IMR-90 (cell line): Measurements from ENCODE around the gene ANO1. TPM values are rescaled to one million over a fixed set of nuclear protein-coding genes. Genes with fewer than 3 reads are reported as not detected.

ENCODE experiments used
- ATAC-seq: fragments of 200-7000 bp; cut with Tn5 transposase; 2 replicates; pipeline ENCODE4 v1.9.1; 2020; ENCODE audit warnings: low read depth, mild to moderate bottlenecking, moderate library complexity
- BruUV-seq: library from RNA; stranded (reverse); fragments of 400-500 nt; replicated peaks from 2 replicates; lab custom pipeline; 2021; lab: Mats Ljungman, UMichigan
- CTCF ChIA-PET: fragments of 300-600 bp; formaldehyde crosslinking; extraction: SDS; loops from one replicate; lab custom pipeline; 2021; ENCODE audit warnings: antibody characterized with exemption; lab: Yijun Ruan, JAX
- POLR2A ChIA-PET: fragments of 300-600 bp; sonication (Branson Sonifier 250); formaldehyde crosslinking; loops from one replicate; lab custom pipeline; 2022; ENCODE audit warnings: antibody characterized with exemption; ENCODE audit not compliant: unreplicated experiment; lab: Charles Lee
- DNase-seq: peaks from one replicate; pipeline ENCODE4 v3.0.0; 2013
- H2AFZ ChIP-seq: replicated peaks from 2 replicates; pipeline ENCODE3; 2013; ENCODE audit warnings: low read length, mild to moderate bottlenecking; ENCODE audit not compliant: poor library complexity
- H2AK5ac ChIP-seq: 2 replicates; pipeline ENCODE4 v1.6.1; 2013; ENCODE audit warnings: low read depth, low read length, inconsistent platforms
- H2AK9ac ChIP-seq: replicated peaks from 2 replicates; pipeline ENCODE3; 2013; ENCODE audit warnings: mild to moderate bottlenecking, low read depth, low read length, moderate library complexity; ENCODE audit not compliant: poor library complexity
- H2BK120ac ChIP-seq: 2 replicates; pipeline ENCODE4 v1.6.1; 2013; ENCODE audit warnings: low read depth, low read length, inconsistent platforms
- H2BK15ac ChIP-seq: 3 replicates; pipeline ENCODE4 v1.6.1; 2013; ENCODE audit warnings: low read depth, low read length, inconsistent platforms
- H2BK20ac ChIP-seq: 2 replicates; pipeline ENCODE4 v1.6.1; 2013; ENCODE audit warnings: low read depth, mild to moderate bottlenecking, inconsistent platforms, low read length, moderate library complexity
- H2BK5ac ChIP-seq: 2 replicates; pipeline ENCODE4 v1.6.1; 2013; ENCODE audit warnings: mild to moderate bottlenecking, low read depth, low read length, inconsistent platforms; ENCODE audit not compliant: poor library complexity, severe bottlenecking
- H3K14ac ChIP-seq: replicated peaks from 2 replicates; pipeline ENCODE4 v1.6.1; 2013; ENCODE audit warnings: low read depth, low read length, inconsistent platforms
- H3K18ac ChIP-seq: 2 replicates; pipeline ENCODE4 v1.6.1; 2013; ENCODE audit warnings: low read depth, low read length, control low read depth
- H3K23ac ChIP-seq: 2 replicates; pipeline ENCODE4 v1.6.1; 2013; ENCODE audit warnings: low read depth, low read length, inconsistent platforms
- H3K27ac ChIP-seq: 2 replicates; pipeline ENCODE4 v1.5.1; 2013; ENCODE audit warnings: mild to moderate bottlenecking, control low read depth, low read length; ENCODE audit not compliant: insufficient read depth
- H3K27me3 ChIP-seq: 2 replicates; pipeline ENCODE4 v1.6.1; 2013; ENCODE audit warnings: low read length; ENCODE audit not compliant: control insufficient read depth, insufficient read depth
- H3K36me3 ChIP-seq: 2 replicates; pipeline ENCODE4 v1.6.1; 2013; ENCODE audit warnings: low read length, mixed read lengths; ENCODE audit not compliant: control insufficient read depth, insufficient read depth
- H3K4ac ChIP-seq: 2 replicates; pipeline ENCODE4 v1.6.1; 2013; ENCODE audit warnings: low read depth, low read length, inconsistent platforms
- H3K4me1 ChIP-seq: 2 replicates; pipeline ENCODE4 v1.6.1; 2013; ENCODE audit warnings: low read length, mixed read lengths; ENCODE audit not compliant: control insufficient read depth, insufficient read depth
- H3K4me2 ChIP-seq: 2 replicates; pipeline ENCODE4 v1.6.1; 2013; ENCODE audit warnings: low read depth, mild to moderate bottlenecking, control low read depth, low read length, moderate library complexity
- H3K4me3 ChIP-seq: 2 replicates; pipeline ENCODE4 v1.5.1; 2013; ENCODE audit warnings: low read depth, mild to moderate bottlenecking, control low read depth, low read length, moderate library complexity; ENCODE audit not compliant: insufficient read depth
- H3K56ac ChIP-seq: 2 replicates; pipeline ENCODE4 v1.6.1; 2013; ENCODE audit warnings: low read length, inconsistent platforms; ENCODE audit not compliant: insufficient read depth; ENCODE audit errors: extremely low read depth
- H3K79me1 ChIP-seq, 2 experiments: 2 replicates each; pipeline ENCODE4 v1.6.1; 2013; ENCODE audit warnings: low read length in 2 of 2, inconsistent platforms in 1 of 2, low read depth in 1 of 2
- H3K9ac ChIP-seq: 2 replicates; pipeline ENCODE4 v1.6.1; 2013; ENCODE audit warnings: low read depth, low read length, control low read depth
- H3K9me1 ChIP-seq: 2 replicates; pipeline ENCODE4 v1.6.1; 2013; ENCODE audit warnings: low read length, inconsistent platforms; ENCODE audit not compliant: insufficient read depth
- H3K9me3 ChIP-seq: 2 replicates; pipeline ENCODE4 v1.6.1; 2013; ENCODE audit warnings: low read length; ENCODE audit not compliant: control insufficient read depth, insufficient read depth
- H4K20me1 ChIP-seq: 2 replicates; pipeline ENCODE4 v1.6.1; 2013; ENCODE audit warnings: low read length, inconsistent platforms; ENCODE audit not compliant: insufficient read depth
- H4K5ac ChIP-seq: 2 replicates; pipeline ENCODE4 v1.6.1; 2013; ENCODE audit warnings: mild to moderate bottlenecking, low read depth, low read length, control low read depth
- H4K8ac ChIP-seq, 2 experiments: 2 replicates each; pipeline ENCODE4 v1.6.1; 2013; ENCODE audit warnings: low read depth in 2 of 2, low read length in 2 of 2, control low read depth in 1 of 2, inconsistent platforms in 1 of 2
- H4K91ac ChIP-seq: 2 replicates; pipeline ENCODE4 v1.6.1; 2013; ENCODE audit warnings: low read depth, low read length, inconsistent platforms; ENCODE audit not compliant: insufficient read depth
- BHLHE40 ChIP-seq: fragments of 150-350 bp; IDR thresholded peaks from 2 replicates; pipeline ENCODE4 v1.6.1; 2016; ENCODE audit warnings: mild to moderate bottlenecking, low read depth, low read length
- CHD1 ChIP-seq: IDR thresholded peaks from 2 replicates; pipeline ENCODE4 v1.6.1; 2012; ENCODE audit warnings: low read depth, low read length, improper control_type of control experiment
- FOS ChIP-seq: fragments of 150-350 bp; IDR thresholded peaks from 2 replicates; pipeline ENCODE4 v1.6.1; 2016; ENCODE audit warnings: low read depth, low read length
- MAFK ChIP-seq: IDR thresholded peaks from 2 replicates; pipeline ENCODE4 v1.6.1; 2012; ENCODE audit warnings: low read depth, low read length, improper control_type of control experiment
- NFE2L2 ChIP-seq: fragments of 150-350 bp; IDR thresholded peaks from 2 replicates; pipeline ENCODE4 v1.6.1; 2016; ENCODE audit warnings: low read depth, mild to moderate bottlenecking, low read length
- POLR2A ChIP-seq: IDR thresholded peaks from 2 replicates; pipeline ENCODE4 v1.6.1; 2012; ENCODE audit warnings: mild to moderate bottlenecking, low read depth, low read length
- RFX5 ChIP-seq: IDR thresholded peaks from 2 replicates; pipeline ENCODE4 v1.8.0; 2012; ENCODE audit warnings: low read depth, mild to moderate bottlenecking, low read length, moderate library complexity
- SMC3 ChIP-seq: fragments of 150-350 bp; IDR thresholded peaks from 2 replicates; pipeline ENCODE4 v1.6.1; 2016; ENCODE audit warnings: low read depth, mild to moderate bottlenecking, antibody characterized with exemption, low read length, moderate library complexity
- WGBS, 2 experiments: methylation state at CpG; one replicate each; pipeline versions ENCODE4 v1.1.5 to v1.1.7; 2013; ENCODE audit warnings: missing lambda C conversion rate in 2 of 2; ENCODE audit not compliant: insufficient read length in 1 of 2; ENCODE audit errors: extremely low coverage in 2 of 2; 5-methylcytosine and 5-hydroxymethylcytosine counted together
- dilution Hi-C: fragments of 300-500 bp; cut with HindIII; formaldehyde crosslinking; loops from one replicate; pipeline ENCODE4 v1.14.3; 2018; ENCODE audit warnings: low sequenced_read_pairs; ENCODE audit not compliant: unreplicated experiment
- in situ Hi-C: fragments of 300-500 bp; cut with MboI; formaldehyde crosslinking; loops from 3 replicates; pipeline ENCODE4 v1.14.3; 2019; ENCODE audit warnings: low sequenced_read_pairs, inconsistent platforms, mixed read lengths
- intact Hi-C: fragments of 100-400 bp; cut with micrococcal nuclease; formaldehyde crosslinking; loops from 2 replicates; pipeline ENCODE4 v1.10.0; 2022
- polyA plus RNA-seq, 3 experiments: library from polyadenylated mRNA; depleted of rRNA; stranded (reverse); fragments of >200 nt; gene quantifications; 2 replicates each; pipeline ENCODE4 v1.2.3, GENCODE V29; 2012; ENCODE audit warnings: low replicate concordance in 1 of 3
- total RNA-seq: library from RNA; depleted of rRNA; stranded (reverse); fragments of >200 nt; gene quantifications from 2 replicates; pipeline ENCODE4 v1.2.3, GENCODE V29; 2012
- TF ChIP-seq, protein P1 (sequence below): fragments of 150-350 bp; IDR thresholded peaks from 2 replicates; pipeline ENCODE4 v1.6.1; 2016; ENCODE audit warnings: low read depth, mild to moderate bottlenecking, low read length, moderate library complexity, borderline replicate concordance
- TF ChIP-seq, protein P2 (sequence below): fragments of 150-350 bp; IDR thresholded peaks from 2 replicates; pipeline ENCODE4 v1.6.1; 2017; ENCODE audit warnings: mild to moderate bottlenecking, antibody characterized with exemption, low read length, low read depth
- TF ChIP-seq, protein P3 (sequence below): conservative IDR thresholded peaks from 2 replicates; pipeline ENCODE4 v1.5.1; 2012; ENCODE audit warnings: mild to moderate bottlenecking, low read depth, low read length, improper control_type of control experiment

Gene ANO1
- total and polyA plus RNA-seq, 2 of the 4 experiments (the other 2 are of a cell fraction): 4.1 to 10.7 TPM

DNA sequence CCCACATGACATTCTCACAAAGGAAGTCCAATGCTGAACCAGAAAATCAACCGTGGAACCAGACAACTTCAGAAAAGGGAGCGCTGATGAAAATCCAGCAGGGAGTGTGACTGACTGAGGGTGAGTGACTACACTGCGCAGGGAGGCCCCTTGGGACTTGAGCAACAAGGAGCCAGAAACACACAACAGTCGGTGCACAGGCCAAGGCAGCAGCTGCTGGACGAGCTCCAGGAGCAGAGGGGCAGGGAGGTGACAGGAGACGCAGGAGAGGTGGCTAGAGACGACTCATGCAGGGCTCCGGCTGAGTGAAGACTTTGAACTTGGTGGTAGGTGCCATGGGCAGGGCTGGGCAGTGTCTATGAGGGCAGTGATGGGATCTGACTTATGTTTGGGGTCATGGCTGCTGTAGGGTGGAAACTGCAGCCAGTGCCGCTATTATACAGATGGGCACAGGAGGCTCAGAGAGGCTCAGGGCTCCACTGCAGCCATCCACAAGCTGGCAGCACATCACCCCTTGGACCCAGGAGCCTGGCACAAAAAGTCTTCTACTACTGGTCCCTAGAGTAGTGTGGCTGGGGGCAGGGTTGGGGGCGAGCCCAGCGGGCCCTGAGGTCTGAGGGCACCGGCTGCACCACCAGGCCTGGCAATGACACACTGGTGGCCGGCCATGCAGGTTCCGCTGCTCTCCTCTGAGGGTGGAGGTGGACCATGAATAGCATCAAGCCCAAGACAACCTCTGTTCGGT, 114.7 kb downstream of the ANO1 start (continued):
- no peak for TF ChIP-seq MAFK

DNA sequence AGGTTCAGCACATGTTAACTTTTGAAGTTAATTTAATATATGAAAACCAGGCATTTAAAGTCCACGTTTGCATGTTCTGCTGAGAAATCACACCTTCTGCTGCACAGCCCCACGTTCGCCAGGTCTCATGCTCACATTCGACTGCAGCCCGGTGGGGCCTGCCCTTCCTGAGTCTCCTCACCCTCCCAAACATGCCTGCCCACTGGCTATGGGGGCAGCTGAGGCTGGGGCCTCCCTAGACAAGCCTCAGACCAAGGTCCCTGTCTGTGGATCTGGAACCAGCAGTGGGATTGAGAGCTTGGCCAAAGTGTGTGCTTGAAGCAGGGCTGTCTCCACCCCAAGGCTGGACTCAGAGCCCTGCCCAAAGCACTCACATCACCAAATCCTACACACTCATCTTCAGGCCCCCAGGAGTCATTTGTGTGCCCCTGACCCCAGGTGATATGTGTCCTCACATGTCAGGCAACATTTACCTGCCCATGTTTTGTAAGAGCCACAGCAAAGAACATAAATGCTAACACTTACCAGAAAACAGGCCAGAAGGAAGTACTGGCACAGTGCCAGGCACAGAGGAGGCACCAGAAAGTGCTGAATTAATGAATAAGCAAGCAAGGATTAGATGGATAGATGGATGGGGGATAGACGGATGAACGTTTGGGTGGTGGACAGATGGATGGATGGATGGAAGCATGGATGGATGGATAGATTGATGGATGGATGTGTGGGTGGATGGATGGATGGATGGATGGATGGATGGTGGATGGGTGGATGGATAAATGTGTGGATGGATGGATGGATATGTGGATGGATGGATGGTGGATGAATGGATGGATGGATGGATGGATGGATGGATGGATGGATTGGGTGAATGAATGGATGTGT, 115.5 kb downstream of the ANO1 start:
- no TSS peak for BruUV-seq
- CTCF ChIA-PET: no interaction called here
- dilution Hi-C loops: no loop called here
- TF ChIP-seq, protein P1, sequence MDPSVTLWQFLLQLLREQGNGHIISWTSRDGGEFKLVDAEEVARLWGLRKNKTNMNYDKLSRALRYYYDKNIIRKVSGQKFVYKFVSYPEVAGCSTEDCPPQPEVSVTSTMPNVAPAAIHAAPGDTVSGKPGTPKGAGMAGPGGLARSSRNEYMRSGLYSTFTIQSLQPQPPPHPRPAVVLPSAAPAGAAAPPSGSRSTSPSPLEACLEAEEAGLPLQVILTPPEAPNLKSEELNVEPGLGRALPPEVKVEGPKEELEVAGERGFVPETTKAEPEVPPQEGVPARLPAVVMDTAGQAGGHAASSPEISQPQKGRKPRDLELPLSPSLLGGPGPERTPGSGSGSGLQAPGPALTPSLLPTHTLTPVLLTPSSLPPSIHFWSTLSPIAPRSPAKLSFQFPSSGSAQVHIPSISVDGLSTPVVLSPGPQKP: no peak
- TF ChIP-seq POLR2A (no peak), NFE2L2 (no peak), SMC3 (no peak), BHLHE40 (no peak), CHD1 (no peak), RFX5 (no peak), FOS (no peak), MAFK (no peak)
- TF ChIP-seq, protein P2, sequence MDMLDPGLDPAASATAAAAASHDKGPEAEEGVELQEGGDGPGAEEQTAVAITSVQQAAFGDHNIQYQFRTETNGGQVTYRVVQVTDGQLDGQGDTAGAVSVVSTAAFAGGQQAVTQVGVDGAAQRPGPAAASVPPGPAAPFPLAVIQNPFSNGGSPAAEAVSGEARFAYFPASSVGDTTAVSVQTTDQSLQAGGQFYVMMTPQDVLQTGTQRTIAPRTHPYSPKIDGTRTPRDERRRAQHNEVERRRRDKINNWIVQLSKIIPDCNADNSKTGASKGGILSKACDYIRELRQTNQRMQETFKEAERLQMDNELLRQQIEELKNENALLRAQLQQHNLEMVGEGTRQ: no peak
- TF ChIP-seq, protein P3, sequence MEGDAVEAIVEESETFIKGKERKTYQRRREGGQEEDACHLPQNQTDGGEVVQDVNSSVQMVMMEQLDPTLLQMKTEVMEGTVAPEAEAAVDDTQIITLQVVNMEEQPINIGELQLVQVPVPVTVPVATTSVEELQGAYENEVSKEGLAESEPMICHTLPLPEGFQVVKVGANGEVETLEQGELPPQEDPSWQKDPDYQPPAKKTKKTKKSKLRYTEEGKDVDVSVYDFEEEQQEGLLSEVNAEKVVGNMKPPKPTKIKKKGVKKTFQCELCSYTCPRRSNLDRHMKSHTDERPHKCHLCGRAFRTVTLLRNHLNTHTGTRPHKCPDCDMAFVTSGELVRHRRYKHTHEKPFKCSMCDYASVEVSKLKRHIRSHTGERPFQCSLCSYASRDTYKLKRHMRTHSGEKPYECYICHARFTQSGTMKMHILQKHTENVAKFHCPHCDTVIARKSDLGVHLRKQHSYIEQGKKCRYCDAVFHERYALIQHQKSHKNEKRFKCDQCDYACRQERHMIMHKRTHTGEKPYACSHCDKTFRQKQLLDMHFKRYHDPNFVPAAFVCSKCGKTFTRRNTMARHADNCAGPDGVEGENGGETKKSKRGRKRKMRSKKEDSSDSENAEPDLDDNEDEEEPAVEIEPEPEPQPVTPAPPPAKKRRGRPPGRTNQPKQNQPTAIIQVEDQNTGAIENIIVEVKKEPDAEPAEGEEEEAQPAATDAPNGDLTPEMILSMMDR: no peak

More for the DNA sequence above, 115.5 kb downstream of the ANO1 start:
- Histone ChIP-seq H3K4me1 (no peaks in the 10 kb centered on the region; the same call in 1 of the 2 replicates), H3K27ac (no peak overlapping the region), H3K9ac (no peak overlapping the region), H2AFZ (no peak overlapping the region), H3K4me2 (no peak overlapping the region), H3K23ac (no peak overlapping the region), H3K36me3 (no peaks in the 10 kb centered on the region), H3K56ac (no peak overlapping the region), H3K14ac (no peak overlapping the region), H2BK120ac (no peak overlapping the region), H3K9me1 (peaks cover 9% of the 10 kb centered on the region; the same call in 1 of the 2 replicates), H2BK5ac (peak overlapping the region; percentile 18), H3K18ac (no peak overlapping the region), H3K4ac (no peak overlapping the region), H2AK9ac (no peak overlapping the region), H3K27me3 (peaks cover 2% of the 10 kb centered on the region; the same call in 1 of the 2 replicates), H4K8ac (no peak overlapping the region), H3K79me1 (no peaks in the 10 kb centered on the region), H2AK5ac (no peak overlapping the region), H4K91ac (no peak overlapping the region), H4K5ac (no peak overlapping the region), H3K9me3 (no peaks in the 10 kb centered on the region), H4K20me1 (peaks cover 3% of the 10 kb centered on the region; the same call in 1 of the 2 replicates), H2BK20ac (no peak overlapping the region), H2BK15ac (no peak overlapping the region), H3K4me3 (no peak overlapping the region)
- no peak for DNase-seq
- in situ Hi-C loops: loop anchor here (5.0 to 25.0 kb wide), 3 partner anchors 281 to 1081 kb away; no protein-coding TSS in a partner anchor
- POLR2A ChIA-PET: no interaction called here
- ATAC-seq: no peak
- WGBS, 2 experiments: 60 to 100% methylated on average over 1 to 2 of the region's 7 CpGs
- intact Hi-C loops: no loop called here
